Ishikawa (cell line): ENCODE data around the gene MDM4.

ENCODE experiments used
- CEBPB ChIP-seq: IDR thresholded peaks from 2 replicates; pipeline ENCODE4 v1.6.1; 2012
- RAD21 ChIP-seq: IDR thresholded peaks from 2 replicates; pipeline ENCODE4 v1.6.1; 2012; ENCODE audit warnings: low read depth
- TAF1 ChIP-seq: IDR thresholded peaks from 2 replicates; pipeline ENCODE4 v1.6.1; 2012; ENCODE audit warnings: low read depth, mild to moderate bottlenecking

GRCh38 chr1:204600968-204601367 lies 84.8 kb downstream of the MDM4 start:
- TF ChIP-seq RAD21 (no peak), TAF1 (no peak), CEBPB (no peak)
